Erythroblast (primary cell): Measurements from ENCODE around the gene ZSCAN23.

Source experiments
- GATA1 ChIP-seq: IDR thresholded peaks from 2 replicates; pipeline ENCODE4 v1.6.1; 2011; ENCODE audit warnings: low read depth, mild to moderate bottlenecking, control low read depth, low read length, moderate library complexity
- POLR2A ChIP-seq: IDR thresholded peaks from 2 replicates; pipeline ENCODE4 v1.6.1; 2011; ENCODE audit warnings: mild to moderate bottlenecking, low read length

DNA sequence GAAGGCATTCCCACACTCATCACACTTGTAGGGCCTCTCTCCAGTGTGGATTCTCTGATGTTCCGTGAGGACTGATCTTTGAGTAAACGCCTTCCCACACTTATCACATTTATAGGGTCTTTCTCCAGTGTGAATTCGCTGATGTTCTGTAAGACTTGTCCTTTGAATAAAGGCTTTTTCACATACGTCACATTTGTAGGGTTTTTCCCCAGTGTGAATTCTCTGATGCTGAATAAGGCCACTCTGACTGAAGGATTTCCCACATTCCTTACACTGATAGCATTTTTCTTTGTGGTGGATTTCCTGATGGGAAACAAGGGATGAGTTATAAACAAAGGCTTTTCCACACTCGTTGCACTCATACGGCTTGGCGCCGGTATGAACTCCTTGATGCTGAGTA, 52.6 kb downstream of the ZSCAN23 start:
- TF ChIP-seq POLR2A (no peak), GATA1 (no peak)
